H1 (cell line): ENCODE results near the gene GALNTL6.

Experiments
- EP300 ChIP-seq, 2 experiments: IDR thresholded peaks; 1 replicate in 1 of 2; 2 replicates in 1 of 2; pipeline ENCODE4 v1.6.1; 2011 to 2012; ENCODE audit warnings: low read depth in 2 of 2, low read length in 2 of 2, mild to moderate bottlenecking in 2 of 2, borderline replicate concordance in 1 of 2, inconsistent platforms in 1 of 2, moderate library complexity in 1 of 2
- GABPA ChIP-seq: IDR thresholded peaks from 2 replicates; pipeline ENCODE4 v1.6.1; 2011; ENCODE audit warnings: mild to moderate bottlenecking, low read length, moderate library complexity, borderline replicate concordance; ENCODE audit not compliant: insufficient read depth
- HDAC2 ChIP-seq, 2 experiments: fragments of 300-600 bp in 1 of 2; sonication (generic) in 1 of 2; IDR thresholded peaks; 2 replicates each; pipeline ENCODE4 v1.6.1; 2011 to 2012; ENCODE audit warnings: low read depth in 2 of 2, low read length in 2 of 2, mild to moderate bottlenecking in 2 of 2, moderate library complexity in 2 of 2, borderline replicate concordance in 1 of 2, inconsistent platforms in 1 of 2
- NRF1 ChIP-seq: IDR thresholded peaks from 2 replicates; pipeline ENCODE4 v1.6.1; 2011; ENCODE audit warnings: mild to moderate bottlenecking, low read depth, low read length, improper control_type of control experiment
- POLR2A ChIP-seq, 2 experiments: IDR thresholded peaks; 1 replicate in 1 of 2; 2 replicates in 1 of 2; pipeline ENCODE4 v1.6.1; 2011; ENCODE audit warnings: low read depth in 2 of 2, low read length in 2 of 2, mild to moderate bottlenecking in 2 of 2; ENCODE audit errors: control extremely low read depth in 1 of 2
- SUZ12 ChIP-seq: fragments of 200-600 bp; sonication (generic); IDR thresholded peaks from 2 replicates; pipeline ENCODE4 v1.6.1; 2012; ENCODE audit warnings: mild to moderate bottlenecking, inconsistent platforms, low read length, moderate library complexity, mixed read lengths
- TAF1 ChIP-seq: IDR thresholded peaks from 2 replicates; pipeline ENCODE4 v1.6.1; 2011; ENCODE audit warnings: mild to moderate bottlenecking, low read depth, low read length
- TF ChIP-seq, protein P1 (sequence below), 3 experiments: IDR thresholded peaks; 1 replicate in 2 of 3; 2 replicates in 1 of 3; pipeline versions ENCODE4 v1.5.1 to v1.6.1; 2011; ENCODE audit warnings: low read length in 3 of 3, mild to moderate bottlenecking in 3 of 3, inconsistent platforms in 2 of 3, low read depth in 1 of 3, moderate library complexity in 1 of 3; ENCODE audit not compliant: insufficient read depth in 1 of 3; ENCODE audit errors: control extremely low read depth in 1 of 3

DNA sequence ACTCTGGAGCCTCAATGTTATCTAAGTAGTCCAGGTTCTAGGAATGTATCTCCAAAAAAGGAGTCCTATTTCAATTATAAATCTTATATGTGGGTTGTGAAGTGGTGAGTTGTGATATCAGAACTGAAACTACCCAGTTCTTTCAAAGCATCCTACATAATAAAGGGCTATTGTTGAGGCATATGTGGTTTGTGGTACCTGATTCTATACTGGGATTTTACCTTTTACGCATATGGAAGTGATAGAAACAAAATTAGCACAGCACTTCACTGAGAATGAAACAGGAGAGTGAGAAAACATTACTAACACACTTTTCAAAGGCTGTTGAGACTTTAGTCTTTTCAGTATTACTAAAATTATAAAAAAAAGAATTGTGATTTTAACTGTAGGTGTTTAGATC is 937.7 kb downstream of the GALNTL6 start:
- TF ChIP-seq, protein P1, sequence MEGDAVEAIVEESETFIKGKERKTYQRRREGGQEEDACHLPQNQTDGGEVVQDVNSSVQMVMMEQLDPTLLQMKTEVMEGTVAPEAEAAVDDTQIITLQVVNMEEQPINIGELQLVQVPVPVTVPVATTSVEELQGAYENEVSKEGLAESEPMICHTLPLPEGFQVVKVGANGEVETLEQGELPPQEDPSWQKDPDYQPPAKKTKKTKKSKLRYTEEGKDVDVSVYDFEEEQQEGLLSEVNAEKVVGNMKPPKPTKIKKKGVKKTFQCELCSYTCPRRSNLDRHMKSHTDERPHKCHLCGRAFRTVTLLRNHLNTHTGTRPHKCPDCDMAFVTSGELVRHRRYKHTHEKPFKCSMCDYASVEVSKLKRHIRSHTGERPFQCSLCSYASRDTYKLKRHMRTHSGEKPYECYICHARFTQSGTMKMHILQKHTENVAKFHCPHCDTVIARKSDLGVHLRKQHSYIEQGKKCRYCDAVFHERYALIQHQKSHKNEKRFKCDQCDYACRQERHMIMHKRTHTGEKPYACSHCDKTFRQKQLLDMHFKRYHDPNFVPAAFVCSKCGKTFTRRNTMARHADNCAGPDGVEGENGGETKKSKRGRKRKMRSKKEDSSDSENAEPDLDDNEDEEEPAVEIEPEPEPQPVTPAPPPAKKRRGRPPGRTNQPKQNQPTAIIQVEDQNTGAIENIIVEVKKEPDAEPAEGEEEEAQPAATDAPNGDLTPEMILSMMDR (IDR thresholded peaks at IDR 0.05; ENCODE audit: control extremely low read depth in 1 of 3, insufficient read depth in 1 of 3, low read depth in 1 of 3, low read length in 3 of 3): no peak
- TF ChIP-seq TAF1 (no peak), GABPA (no peak), EP300 (IDR thresholded peaks at IDR 0.05; ENCODE audit: borderline replicate concordance in 1 of 2, low read depth in 2 of 2, low read length in 2 of 2) (no peak), NRF1 (no peak), POLR2A (IDR thresholded peaks at IDR 0.05; ENCODE audit: control extremely low read depth in 1 of 2, low read depth in 2 of 2, low read length in 2 of 2) (no peak), HDAC2 (IDR thresholded peaks at IDR 0.05; ENCODE audit: borderline replicate concordance in 1 of 2, low read depth in 2 of 2, low read length in 2 of 2) (no peak), SUZ12 (no peak)
